Liver (tissue), 9 donors: Measurements from ENCODE around the gene NR1I3. TPM values are rescaled to one million over a fixed set of nuclear protein-coding genes. Genes with fewer than 3 reads are reported as not detected.

Experiments used
- DNase-seq: peaks from one replicate; pipeline ENCODE4 v3.0.0-alpha.2; 2017; ENCODE audit warnings: low spot score
- H3K27ac ChIP-seq, 2 donors: one replicate each; pipeline ENCODE4 v1.7.0; 2013; ENCODE audit warnings: inconsistent platforms in 2 of 2, low read length in 2 of 2, control low read depth in 1 of 2, low read depth in 1 of 2, mild to moderate bottlenecking in 1 of 2
- H3K27me3 ChIP-seq, 4 donors: one replicate each; pipeline versions ENCODE4 v1.6.1 to v1.7.0; 2013; ENCODE audit warnings: low read length in 3 of 4, inconsistent platforms in 1 of 4, mild to moderate bottlenecking in 1 of 4, moderate library complexity in 1 of 4; ENCODE audit not compliant: control insufficient read depth in 4 of 4, insufficient read depth in 4 of 4
- H3K36me3 ChIP-seq, 4 donors: one replicate each; pipeline versions ENCODE4 v1.6.1 to v1.7.0; 2013; ENCODE audit warnings: low read length in 3 of 4, mild to moderate bottlenecking in 3 of 4, low read depth in 1 of 4, moderate library complexity in 1 of 4; ENCODE audit not compliant: control insufficient read depth in 4 of 4, insufficient read depth in 3 of 4
- H3K4me1 ChIP-seq, 4 donors: one replicate each; pipeline versions ENCODE4 v1.6.1 to v1.7.0; 2013; ENCODE audit warnings: low read length in 3 of 4, mild to moderate bottlenecking in 3 of 4, moderate library complexity in 1 of 4; ENCODE audit not compliant: control insufficient read depth in 4 of 4, insufficient read depth in 4 of 4
- H3K4me3 ChIP-seq, 3 donors: one replicate each; pipeline versions ENCODE4 v1.6.1 to v1.7.0; 2013; ENCODE audit warnings: low read length in 3 of 3, control low read depth in 1 of 3, low read depth in 1 of 3, mild to moderate bottlenecking in 1 of 3
- H3K9ac ChIP-seq, 2 donors: one replicate each; pipeline ENCODE4 v1.7.0; 2013; ENCODE audit warnings: low read length in 2 of 2, mild to moderate bottlenecking in 2 of 2, moderate library complexity in 2 of 2, control low read depth in 1 of 2, low read depth in 1 of 2
- H3K9me3 ChIP-seq, 4 donors: one replicate each; pipeline versions ENCODE4 v1.6.1 to v1.7.0; 2013; ENCODE audit warnings: low read length in 3 of 4; ENCODE audit not compliant: control insufficient read depth in 4 of 4
- EGR1 ChIP-seq, 2 donors: IDR thresholded peaks; 2 replicates each; pipeline ENCODE4 v1.6.1; 2016 to 2018; ENCODE audit warnings: antibody characterized with exemption in 2 of 2, low read depth in 2 of 2
- FOXA1 ChIP-seq: IDR thresholded peaks from 2 replicates; pipeline ENCODE4 v1.6.1; 2016; ENCODE audit warnings: antibody characterized with exemption
- FOXA2 ChIP-seq: IDR thresholded peaks from 2 replicates; pipeline ENCODE4 v1.6.1; 2016; ENCODE audit warnings: antibody characterized with exemption
- HNF4A ChIP-seq, 2 donors: conservative IDR thresholded peaks; 2 replicates each; pipeline ENCODE4 v1.6.1; 2016; ENCODE audit warnings: antibody characterized with exemption in 2 of 2, mild to moderate bottlenecking in 2 of 2
- HNF4G ChIP-seq: IDR thresholded peaks from 2 replicates; pipeline ENCODE4 v1.6.1; 2016; ENCODE audit warnings: antibody characterized with exemption
- JUND ChIP-seq, 2 donors: IDR thresholded peaks; 2 replicates each; pipeline ENCODE4 v1.6.1; 2016; ENCODE audit warnings: antibody characterized with exemption in 2 of 2
- MAX ChIP-seq: IDR thresholded peaks from 2 replicates; pipeline ENCODE4 v1.6.1; 2016; ENCODE audit warnings: antibody characterized with exemption
- NR2F2 ChIP-seq: IDR thresholded peaks from 2 replicates; pipeline ENCODE4 v1.6.1; 2016; ENCODE audit warnings: antibody characterized with exemption
- RAD21 ChIP-seq, 2 donors: IDR thresholded peaks; 2 replicates each; pipeline ENCODE4 v1.6.1; 2016; ENCODE audit warnings: antibody characterized with exemption in 2 of 2, mild to moderate bottlenecking in 2 of 2
- RXRA ChIP-seq, 2 donors: IDR thresholded peaks; 2 replicates each; pipeline ENCODE4 v1.6.1; 2017 to 2018; ENCODE audit warnings: antibody characterized with exemption in 2 of 2, mild to moderate bottlenecking in 1 of 2
- SP1 ChIP-seq: IDR thresholded peaks from 2 replicates; pipeline ENCODE4 v1.6.1; 2018; ENCODE audit warnings: antibody characterized with exemption, mild to moderate bottlenecking
- TAF1 ChIP-seq: conservative IDR thresholded peaks from 2 replicates; pipeline ENCODE4 v1.6.1; 2016; ENCODE audit warnings: antibody characterized with exemption, mild to moderate bottlenecking
- YY1 ChIP-seq: IDR thresholded peaks from 2 replicates; pipeline ENCODE4 v1.6.1; 2016; ENCODE audit warnings: antibody characterized with exemption, mild to moderate bottlenecking
- ZBTB33 ChIP-seq: IDR thresholded peaks from 2 replicates; pipeline ENCODE4 v1.6.1; 2016; ENCODE audit warnings: antibody characterized with exemption
- WGBS: extraction: QIAGEN DNeasy Blood & Tissue Kit; methylation state at CpG from one replicate; pipeline ENCODE4 v1.1.7; 2013; 5-methylcytosine and 5-hydroxymethylcytosine counted together
- polyA plus RNA-seq, 2 donors: library from polyadenylated mRNA; stranded (reverse) in 1 of 2; unstranded in 1 of 2; fragments of 200-250 nt in 1 of 2; fragments of >200 nt in 1 of 2; fragmentation: Nextera tagmentation in 1 of 2; extraction: Ambion mirVana in 1 of 2; gene quantifications; one replicate each; pipeline versions ENCODE4 v1.2.1 to v1.2.3, GENCODE V29; 2013 to 2015
- total RNA-seq, 2 donors: library from RNA; depleted of rRNA; stranded (reverse); fragments of >200 nt; gene quantifications; one replicate each; pipeline ENCODE4 v1.2.3, GENCODE V29; 2014
- TF ChIP-seq, protein P1 (sequence below): IDR thresholded peaks from 2 replicates; pipeline ENCODE4 v1.6.1; 2016; ENCODE audit warnings: antibody characterized with exemption
- TF ChIP-seq, protein P2 (sequence below): fragments of 150-350 bp; IDR thresholded peaks from 2 replicates; pipeline ENCODE4 v1.5.1; 2017; ENCODE audit warnings: improper control_type of control experiment, low read depth, low read length; ENCODE audit not compliant: missing input control
- donor health status: healthy.
- donor health status: healthy.
- donor health status: healthy.
- donor health status: healthy.
- donor health status: healthy.

Gene NR1I3
- total and polyA plus RNA-seq, 4 donors, result 10.4 to 128 (median 47.7) TPM

GRCh38 chr1:161207173-161207572, 30.8 kb downstream of the NR1I3 start:
- Histone ChIP-seq H3K36me3 (peaks cover 6 to 55% (median 38%) of the 10 kb centered on the region in 4 donors), H3K27me3 (no peaks in the 10 kb centered on the region), H3K9ac (no peak overlapping the region), H3K27ac (peak overlapping the region; percentile 46 to 82), H3K9me3 (no peaks in the 10 kb centered on the region), H3K4me1 (peaks cover 7 to 27% (median 19%) of the 10 kb centered on the region in 4 donors), H3K4me3 (no peak overlapping the region)
- no peak for DNase-seq
- WGBS, result 77% methylated on average over 8 of the region's 8 CpGs
- peak in 1 of 2 donors; percentile 36 for TF ChIP-seq RXRA (IDR thresholded peaks at IDR 0.05)
- peak; percentile 41 for TF ChIP-seq TAF1
- TF ChIP-seq NR2F2, result peak; percentile 82
- peak; percentile 76 for TF ChIP-seq SP1
- TF ChIP-seq, protein P1, sequence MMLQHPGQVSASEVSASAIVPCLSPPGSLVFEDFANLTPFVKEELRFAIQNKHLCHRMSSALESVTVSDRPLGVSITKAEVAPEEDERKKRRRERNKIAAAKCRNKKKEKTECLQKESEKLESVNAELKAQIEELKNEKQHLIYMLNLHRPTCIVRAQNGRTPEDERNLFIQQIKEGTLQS, result no peak
- peak; percentile 7 for TF ChIP-seq YY1
- TF ChIP-seq MAX, result no peak

DNA sequence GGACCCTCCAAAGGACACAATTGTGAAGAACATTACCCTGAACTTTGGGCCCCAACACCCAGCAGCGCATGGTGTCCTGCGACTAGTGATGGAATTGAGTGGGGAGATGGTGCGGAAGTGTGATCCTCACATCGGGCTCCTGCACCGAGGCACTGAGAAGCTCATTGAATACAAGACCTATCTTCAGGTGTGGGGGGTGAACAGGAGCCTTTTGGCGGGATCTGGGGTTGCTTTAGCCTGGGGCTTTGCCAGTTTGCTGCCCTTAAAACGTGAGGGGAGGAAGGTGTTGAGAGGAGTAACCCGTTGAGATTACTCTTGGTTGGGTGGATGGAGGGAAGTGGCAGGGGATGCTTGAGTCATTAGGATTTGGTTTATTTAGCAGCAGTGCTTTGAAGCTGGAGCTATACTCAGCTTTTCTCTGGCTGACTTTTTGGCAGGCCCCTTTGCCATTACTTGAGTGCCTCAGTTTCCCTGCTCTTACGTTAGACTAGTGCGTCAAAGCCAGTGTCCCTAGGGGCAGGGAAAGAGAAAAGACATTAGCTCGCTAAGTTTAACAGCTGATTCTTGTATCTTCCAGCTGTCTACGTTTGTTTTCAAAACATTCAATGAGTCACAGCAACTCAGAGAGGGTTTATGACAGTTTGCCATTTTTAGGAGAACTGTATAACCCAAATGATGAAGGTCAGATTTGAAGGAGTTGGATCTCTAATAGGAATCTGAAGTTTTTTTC, 31.4 kb downstream of the NR1I3 start:
- peak; percentile 10 for TF ChIP-seq YY1
- no peak for TF ChIP-seq SP1
- Histone ChIP-seq H3K4me3 (no peak overlapping the region), H3K4me1 (peaks cover 8 to 27% (median 20%) of the 10 kb centered on the region in 4 donors), H3K36me3 (peaks cover 6 to 51% (median 34%) of the 10 kb centered on the region in 4 donors), H3K27me3 (no peaks in the 10 kb centered on the region), H3K27ac (peak overlapping the region; percentile 63 to 82), H3K9me3 (no peaks in the 10 kb centered on the region), H3K9ac (no peak overlapping the region)
- 86% methylated on average over 12 of the region's 12 CpGs for WGBS
- DNase-seq, result no peak

GRCh38 chr1:161201836-161202712, 35.9 kb downstream of the NR1I3 start, which contains the start of gene NDUFS2:
NDUFS2 (plus strand) TSS chr1:161202367; CDS start chr1:161202386, 19 bp downstream.
- DNase-seq, result peak; percentile 93
- Histone ChIP-seq H3K27me3 (no peaks in the 10 kb centered on the region), H3K9me3 (no peaks in the 10 kb centered on the region), H3K9ac (peak within 1 kb of the TSS; percentile 85 to 95), H3K4me3 (peak within 1 kb of the TSS; percentile 64 to 96 (median 79)), H3K27ac (peak within 1 kb of the TSS; percentile 83 to 95), H3K4me1 (peaks cover 8 to 24% (median 18%) of the 10 kb centered on the region in 4 donors), H3K36me3 (peaks cover 0 to 27% (median 13%) of the 10 kb centered on the region in 4 donors)
- WGBS, result 3% methylated on average over 53 of the region's 53 CpGs
- TF ChIP-seq, protein P1, result peak; percentile 7
- peak; percentile 51 for TF ChIP-seq NR2F2
- TF ChIP-seq, protein P2, sequence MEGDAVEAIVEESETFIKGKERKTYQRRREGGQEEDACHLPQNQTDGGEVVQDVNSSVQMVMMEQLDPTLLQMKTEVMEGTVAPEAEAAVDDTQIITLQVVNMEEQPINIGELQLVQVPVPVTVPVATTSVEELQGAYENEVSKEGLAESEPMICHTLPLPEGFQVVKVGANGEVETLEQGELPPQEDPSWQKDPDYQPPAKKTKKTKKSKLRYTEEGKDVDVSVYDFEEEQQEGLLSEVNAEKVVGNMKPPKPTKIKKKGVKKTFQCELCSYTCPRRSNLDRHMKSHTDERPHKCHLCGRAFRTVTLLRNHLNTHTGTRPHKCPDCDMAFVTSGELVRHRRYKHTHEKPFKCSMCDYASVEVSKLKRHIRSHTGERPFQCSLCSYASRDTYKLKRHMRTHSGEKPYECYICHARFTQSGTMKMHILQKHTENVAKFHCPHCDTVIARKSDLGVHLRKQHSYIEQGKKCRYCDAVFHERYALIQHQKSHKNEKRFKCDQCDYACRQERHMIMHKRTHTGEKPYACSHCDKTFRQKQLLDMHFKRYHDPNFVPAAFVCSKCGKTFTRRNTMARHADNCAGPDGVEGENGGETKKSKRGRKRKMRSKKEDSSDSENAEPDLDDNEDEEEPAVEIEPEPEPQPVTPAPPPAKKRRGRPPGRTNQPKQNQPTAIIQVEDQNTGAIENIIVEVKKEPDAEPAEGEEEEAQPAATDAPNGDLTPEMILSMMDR, result no peak
- TF ChIP-seq HNF4A (conservative IDR thresholded peaks at IDR 0.05), result peak in 1 of 2 donors; percentile 33
- no peak for TF ChIP-seq HNF4G
- peak; percentile 86 for TF ChIP-seq TAF1
- peak; percentile 100 for TF ChIP-seq YY1
- TF ChIP-seq EGR1 (IDR thresholded peaks at IDR 0.05; ENCODE audit: low read depth in 2 of 2), result no peak
- TF ChIP-seq FOXA2, result peak; percentile 29
- TF ChIP-seq JUND (IDR thresholded peaks at IDR 0.05), result peak in 1 of 2 donors; percentile 27
- peak; percentile 60 to 70 for TF ChIP-seq RXRA (IDR thresholded peaks at IDR 0.05)
- TF ChIP-seq FOXA1, result peak; percentile 6
- no peak for TF ChIP-seq MAX
- TF ChIP-seq RAD21 (IDR thresholded peaks at IDR 0.05), result peak in 1 of 2 donors; percentile 43
- peak; percentile 45 for TF ChIP-seq ZBTB33
- TF ChIP-seq SP1, result peak; percentile 65
